GM21447 (cell line): Measurements from ENCODE around the gene CHST6.
"Not testable (repeated sequence)": the region's sequence is repeated elsewhere in the genome, so short reads cannot be mapped to it uniquely, and the experiment has no call there.

Source experiments
- ATAC-seq: cut with Tn5 transposase; IDR thresholded peaks from one replicate; pipeline ENCODE4 v1.9.1; 2021; ENCODE audit not compliant: unreplicated experiment

Gene CHST6

DNA sequence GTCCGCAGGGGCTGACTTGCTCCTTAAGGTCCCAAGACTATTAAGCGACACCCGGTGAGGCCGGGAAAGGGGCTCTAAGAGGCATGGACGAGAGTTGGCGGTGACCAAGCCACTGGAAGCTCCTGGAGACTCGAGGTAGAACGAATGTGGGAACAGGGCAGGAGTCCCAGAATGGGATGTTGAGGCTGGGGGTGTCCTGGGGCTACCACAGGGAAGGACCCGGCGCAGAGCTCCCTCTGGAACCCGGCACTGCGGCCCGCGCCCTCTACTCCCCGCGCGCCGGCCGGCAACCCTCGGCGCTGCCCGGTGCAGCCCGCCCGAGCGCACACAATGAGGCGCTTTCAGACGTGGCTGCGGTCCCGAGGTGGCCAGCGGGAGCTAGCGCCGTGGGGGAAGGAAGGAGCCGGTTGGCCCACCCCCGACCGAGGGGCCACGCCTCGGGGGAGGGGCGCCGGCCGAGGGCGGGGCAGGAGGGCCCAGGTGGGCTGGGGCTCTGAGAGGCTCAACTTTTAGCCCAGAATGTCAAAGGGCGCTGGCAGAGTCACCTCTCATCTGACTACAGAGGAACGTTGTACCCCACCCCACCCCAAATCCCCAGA is at the start of gene CHST6:
TSS of gene CHST6 (minus strand) at position 366 of the 599 bp plus-strand sequence. CDS start 15,613 bp downstream, outside the sequence.
- ATAC-seq: peak; percentile 62

DNA sequence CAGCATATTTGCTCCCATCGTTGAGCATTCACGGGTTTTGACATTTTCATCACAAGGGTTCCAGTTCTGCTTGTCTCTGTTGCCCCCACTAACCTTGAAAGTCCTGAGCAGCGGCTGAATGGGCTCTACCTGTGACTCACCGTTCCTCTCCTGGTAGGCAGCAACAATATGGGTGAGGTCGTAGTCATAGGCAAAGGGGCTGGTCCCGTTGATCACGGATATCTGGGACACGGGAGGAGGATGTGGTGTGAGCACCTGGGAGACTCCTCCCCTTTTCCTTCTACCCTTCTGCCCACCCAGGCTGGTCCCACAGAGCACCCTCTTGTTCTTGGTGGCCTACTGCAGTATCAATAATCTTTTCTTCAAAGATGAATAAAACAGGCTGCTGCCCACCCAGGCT is 47.2 kb upstream of the CHST6 start:
- not testable (repeated sequence) for ATAC-seq

DNA sequence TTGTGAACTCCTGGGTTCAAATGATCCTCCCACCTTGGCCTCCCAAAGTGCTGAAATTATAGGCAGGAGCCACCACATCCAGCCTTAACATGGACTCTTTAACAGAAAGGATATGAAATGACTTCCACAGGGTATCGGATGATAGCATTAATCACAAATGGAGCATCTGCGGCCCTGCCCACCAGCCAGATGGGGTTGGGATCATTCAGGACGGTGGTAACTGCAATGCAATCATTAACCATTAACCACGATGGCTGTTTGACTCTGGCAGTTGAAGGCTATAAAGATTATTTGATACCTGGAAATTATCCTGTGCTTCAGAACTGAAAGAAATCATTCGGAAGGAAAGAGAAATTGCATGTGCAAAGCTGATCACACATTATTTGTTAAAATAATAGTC is 46.0 kb upstream of the CHST6 start:
- ATAC-seq: no peak

DNA sequence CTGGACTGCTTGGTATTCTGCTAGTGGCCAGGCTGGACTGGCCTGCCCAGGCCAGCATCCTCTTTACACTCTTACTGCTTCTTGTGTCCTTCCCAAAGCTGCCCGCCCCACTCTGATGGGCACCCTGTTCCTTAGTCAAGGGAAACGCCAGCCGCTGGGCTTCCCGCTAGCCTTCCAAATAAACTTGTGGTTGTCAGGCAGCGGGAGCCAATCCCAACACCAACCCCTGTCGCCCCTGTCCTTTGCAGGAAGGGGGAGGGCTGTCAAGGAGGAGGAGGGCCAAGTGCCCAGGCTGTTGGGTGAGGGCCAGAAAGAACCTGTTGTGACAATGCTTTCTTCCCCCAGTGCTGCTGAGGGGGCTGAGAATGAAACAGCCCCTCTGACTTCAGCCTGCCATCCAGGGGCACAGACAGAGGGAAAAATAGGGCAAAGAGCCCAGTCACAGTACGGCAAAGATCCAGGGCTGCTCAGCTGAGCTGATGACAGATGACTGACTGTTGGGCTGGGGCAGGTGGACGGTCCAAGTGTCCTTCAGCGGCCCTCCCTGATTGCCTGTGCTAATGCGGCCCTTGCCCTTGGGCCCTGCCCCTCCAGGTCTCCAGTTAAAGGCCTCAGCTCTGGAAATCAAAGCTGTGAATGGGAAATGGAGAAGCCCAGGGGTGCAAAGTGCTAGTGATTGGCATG is 43.8 kb upstream of the CHST6 start:
- not testable (repeated sequence) for ATAC-seq

GRCh38 chr16:75537776-75538175 is 42.5 kb upstream of the CHST6 start:
- no peak for ATAC-seq

DNA sequence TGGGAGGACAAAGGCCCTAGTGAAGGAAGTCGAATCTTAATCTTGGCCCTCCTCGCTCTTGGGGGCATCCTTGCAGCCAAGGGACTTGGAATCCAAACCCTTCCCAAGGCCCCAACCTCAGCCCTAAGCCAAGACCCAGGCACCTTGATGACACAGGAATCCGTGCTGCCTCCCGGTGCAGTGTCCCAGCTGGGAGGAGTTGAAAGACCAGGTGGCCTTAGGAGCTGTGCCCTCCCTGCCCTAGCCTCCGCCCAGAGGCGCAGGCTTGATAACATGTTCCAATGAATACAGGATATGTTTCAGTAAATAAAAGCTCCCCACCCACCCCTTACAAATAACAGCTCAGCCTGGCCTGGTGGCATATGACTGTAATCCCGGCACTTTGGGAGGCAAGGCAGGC is 40.7 kb upstream of the CHST6 start, which contains the start of gene CHST5:
TSS of gene CHST5 (minus strand) at position 208 of the 400 bp plus-strand sequence. CDS start 5,724 bp downstream, outside the sequence.
- ATAC-seq: no peak

DNA sequence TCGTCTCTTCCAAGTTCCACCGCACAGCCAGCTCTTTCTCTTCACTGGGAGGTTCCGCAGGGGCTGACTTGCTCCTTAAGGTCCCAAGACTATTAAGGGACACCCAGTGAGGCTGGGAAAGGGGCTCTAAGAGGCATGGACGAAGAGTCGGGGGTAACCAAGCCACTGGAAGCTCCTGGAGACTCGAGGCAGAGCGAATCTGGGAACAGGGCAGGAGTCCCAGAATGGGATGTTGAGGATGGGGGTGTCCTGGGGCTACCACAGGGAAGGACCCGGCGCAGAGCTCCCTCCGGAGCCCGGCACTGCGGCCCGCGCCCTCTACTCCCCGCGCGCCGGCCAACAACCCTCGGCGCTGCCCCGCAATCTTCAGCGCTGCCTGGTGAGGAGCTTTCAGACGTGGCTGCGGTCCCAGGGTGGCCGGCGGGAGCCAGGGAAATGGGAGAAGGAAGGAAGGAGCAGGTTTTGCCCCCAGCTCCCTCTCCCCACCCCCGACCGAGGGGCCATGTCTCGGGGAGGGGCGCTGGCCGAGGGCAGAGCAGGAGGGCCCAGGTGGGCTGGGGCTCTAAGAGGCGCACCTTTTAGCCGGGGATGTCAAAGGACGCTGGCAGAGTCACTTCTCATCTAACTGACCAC is 40.1 kb upstream of the CHST6 start:
- no peak for ATAC-seq

- no peak for ATAC-seq
Observed at GRCh38 chr16:75534560-75535205, 39.4 kb upstream of the CHST6 start.

DNA sequence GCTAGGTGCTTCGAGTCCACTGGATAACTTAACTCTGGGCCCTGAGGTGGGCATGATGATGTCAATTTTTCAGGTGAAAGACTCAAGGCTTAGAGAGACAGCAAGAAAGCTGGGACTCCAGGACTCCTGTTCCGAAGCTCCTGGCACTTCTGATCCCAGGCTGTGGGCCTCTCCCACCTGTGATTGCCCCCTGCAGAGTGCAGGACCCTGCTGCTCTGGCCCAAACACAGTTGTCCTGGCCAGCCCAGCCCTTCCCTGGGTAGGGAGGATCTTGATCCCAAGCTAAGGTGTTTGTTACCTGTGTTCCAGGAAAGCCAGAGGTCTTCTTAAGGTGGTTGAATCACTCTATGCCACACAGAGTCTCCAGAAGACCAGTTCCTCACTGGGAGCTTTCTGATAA is 37.5 kb upstream of the CHST6 start:
- no peak for ATAC-seq

GRCh38 chr16:75532142-75532765 is 37.0 kb upstream of the CHST6 start:
- ATAC-seq: no peak

DNA sequence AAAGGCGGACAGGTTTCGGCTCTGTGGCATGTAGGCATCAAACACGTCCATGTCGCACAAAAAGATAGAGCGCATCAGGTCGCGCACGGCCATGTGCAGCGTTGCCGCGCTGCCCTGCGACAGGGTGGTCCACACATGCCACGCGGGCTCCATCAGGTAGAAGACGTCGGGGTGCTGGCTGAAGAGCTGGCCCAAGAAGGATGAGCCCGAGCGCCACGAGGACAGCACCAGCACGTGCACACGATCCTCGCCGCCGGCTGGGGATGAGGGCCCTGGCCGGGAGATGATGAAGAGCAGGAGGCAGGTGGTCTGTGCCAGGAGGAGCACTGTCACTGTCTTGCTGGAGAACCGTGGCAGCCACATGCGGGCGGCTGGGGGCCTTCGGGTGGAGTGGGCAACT is 34.7 kb upstream of the CHST6 start:
- no peak for ATAC-seq

GRCh38 chr16:75529056-75529905 is 34.0 kb upstream of the CHST6 start:
- no peak for ATAC-seq

DNA sequence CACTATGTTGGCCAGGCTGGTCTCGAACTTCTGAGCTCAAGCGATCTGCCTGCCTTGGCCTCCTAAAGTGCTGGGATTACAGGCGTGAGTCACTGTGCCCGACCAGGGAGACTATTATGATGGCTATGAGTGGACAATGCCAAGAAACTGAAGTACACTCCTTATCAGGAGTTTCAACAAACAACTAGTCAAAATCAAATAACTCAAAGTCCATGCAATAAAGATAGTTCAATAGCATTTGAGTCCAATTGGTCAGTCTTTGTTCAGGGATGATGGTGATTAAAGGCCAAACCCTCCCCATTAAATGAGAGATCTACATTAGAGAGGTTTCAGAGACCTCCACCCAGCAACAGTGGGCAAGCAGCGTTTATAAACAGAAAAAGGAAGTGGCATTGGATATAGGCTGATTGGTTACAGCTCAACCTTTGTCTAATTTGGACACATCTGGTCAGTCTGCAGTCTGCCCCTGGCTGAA is 32.6 kb upstream of the CHST6 start:
- no peak for ATAC-seq

DNA sequence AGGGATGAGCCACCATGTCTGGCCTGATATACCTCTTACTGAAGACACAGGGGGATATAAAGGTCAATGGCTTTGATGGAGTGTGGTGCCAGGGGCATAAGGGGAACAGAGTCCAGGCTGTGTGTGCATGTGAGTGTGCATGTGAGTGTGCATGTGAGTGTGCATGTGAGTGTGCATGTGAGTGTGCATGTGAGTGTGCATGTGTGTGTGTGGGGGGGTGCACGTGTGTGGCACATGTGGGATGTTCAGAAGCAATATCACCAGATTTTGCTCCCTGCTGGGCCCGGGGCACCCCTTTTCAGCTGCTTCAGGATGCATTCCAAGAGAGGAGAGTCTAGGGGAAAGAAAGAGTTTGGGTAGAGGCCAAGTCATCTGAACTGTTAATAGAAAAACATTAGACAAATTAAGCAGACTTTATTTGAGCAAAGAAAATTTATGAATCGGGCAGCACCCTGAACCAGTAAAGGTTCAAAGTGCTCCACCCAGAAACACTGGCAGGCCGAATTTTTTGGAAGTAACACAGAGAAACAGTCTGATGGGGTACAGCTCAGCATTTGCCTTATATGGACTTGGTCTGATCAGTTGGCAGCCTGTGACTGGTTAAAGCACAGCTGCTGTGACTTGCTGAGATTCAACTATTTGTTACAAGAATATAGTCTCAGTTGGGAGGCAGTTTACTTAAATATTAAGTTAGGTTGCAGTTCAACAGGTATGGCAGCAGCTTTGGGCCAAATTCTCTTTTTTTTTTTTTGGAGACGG is 31.0 kb upstream of the CHST6 start:
- no peak for ATAC-seq

DNA sequence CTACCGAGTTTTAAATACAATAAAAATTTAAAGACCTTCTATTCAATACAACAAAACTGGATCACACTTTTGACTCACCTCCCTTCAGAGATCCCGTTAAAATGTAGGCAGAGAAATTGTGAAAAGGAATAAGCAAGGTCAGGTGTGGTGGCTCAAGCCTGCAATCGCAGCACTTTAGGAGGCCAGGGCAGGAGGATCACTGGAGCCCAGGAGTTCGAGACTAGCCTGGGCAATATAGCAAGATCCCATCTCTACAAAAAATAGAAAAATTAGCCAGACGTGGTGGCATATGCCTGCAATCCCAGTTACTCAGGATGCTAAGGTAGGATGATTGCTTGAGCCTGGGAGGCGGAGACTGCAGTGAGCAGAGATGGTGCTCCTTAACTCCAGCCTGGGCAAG is 23.9 kb upstream of the CHST6 start:
- ATAC-seq: no peak

DNA sequence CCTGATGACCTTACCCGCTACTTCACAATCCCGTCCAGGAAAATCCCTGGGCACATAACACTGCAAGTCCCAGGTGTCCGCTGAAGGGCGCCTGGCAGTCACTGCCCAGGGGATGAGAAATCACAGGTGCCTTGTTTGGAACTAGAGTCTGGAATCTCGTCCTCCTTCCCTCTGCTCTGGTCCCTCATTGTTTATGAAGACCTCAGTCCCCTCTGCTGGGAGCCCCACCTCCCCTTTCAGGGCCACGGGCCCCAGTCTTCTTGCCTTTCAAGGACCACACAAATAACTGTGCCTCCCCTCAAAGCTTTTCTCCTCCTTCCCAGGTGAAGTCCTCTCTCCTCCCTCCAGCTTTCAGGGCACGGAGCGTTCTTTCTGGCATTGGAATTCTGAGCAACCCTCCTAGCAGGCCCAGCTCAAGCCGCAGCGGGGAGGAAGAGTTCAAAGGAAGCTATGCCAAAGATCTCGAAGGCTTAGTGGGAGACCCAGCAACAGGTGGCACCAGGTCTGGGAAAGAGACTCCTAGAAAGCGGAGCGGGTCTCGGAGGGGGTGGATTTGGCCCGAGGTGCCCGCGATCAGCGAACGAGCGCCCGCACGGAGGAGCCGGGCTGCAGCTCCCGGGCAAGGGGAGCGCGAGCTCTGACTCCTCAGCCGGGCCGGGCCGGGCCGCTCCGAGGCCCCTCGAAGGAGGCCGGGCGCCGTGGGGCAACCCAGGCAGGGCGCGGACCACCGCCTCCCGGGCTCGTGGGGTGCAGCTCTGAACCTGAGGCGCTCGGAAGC is 21.1 kb upstream of the CHST6 start:
- peak; percentile 25 for ATAC-seq

DNA sequence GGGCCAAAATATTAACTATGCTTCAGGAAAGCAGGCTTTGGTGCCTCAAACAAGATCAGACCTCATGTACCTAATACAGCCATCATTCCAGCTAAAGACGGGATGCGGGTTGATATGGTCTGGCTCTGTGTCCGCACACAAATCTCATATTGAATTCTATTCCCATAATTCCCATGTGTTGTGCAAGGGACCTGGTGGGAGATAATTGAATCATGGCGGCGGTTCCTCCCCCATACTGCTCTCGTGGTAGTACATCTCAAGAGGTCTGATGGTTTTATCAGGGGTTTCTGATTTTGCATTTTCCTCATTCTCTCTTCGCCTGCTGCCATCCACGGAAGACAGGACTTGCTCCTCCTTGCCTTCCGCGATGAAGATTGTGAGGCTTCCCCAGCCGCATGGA is 19.1 kb upstream of the CHST6 start:
- no peak for ATAC-seq

- ATAC-seq: no peak
Observed at GRCh38 chr16:75506574-75506973, 11.3 kb upstream of the CHST6 start.

GRCh38 chr16:75506107-75506506 is 10.9 kb upstream of the CHST6 start:
- ATAC-seq: no peak
